TTC549 (cell line): ENCODE results near the gene TEX36.
"Not testable (repeated sequence)": the region's sequence is repeated elsewhere in the genome, so short reads cannot be mapped to it uniquely, and the experiment has no call there.

ENCODE experiments used
- FAIRE-seq: peaks from 2 replicates; lab custom pipeline; 2012; peaks lifted over from hg19 to GRCh38; lab: Jason Lieb, UNC

Gene TEX36, protein sequence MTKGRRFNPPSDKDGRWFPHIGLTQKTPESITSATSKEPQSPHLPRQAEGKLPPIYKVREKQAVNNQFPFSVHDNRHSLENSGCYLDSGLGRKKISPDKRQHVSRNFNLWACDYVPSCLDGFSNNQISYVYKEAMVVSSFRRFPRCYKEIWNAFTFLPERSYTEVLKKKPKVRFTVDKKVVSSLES

DNA sequence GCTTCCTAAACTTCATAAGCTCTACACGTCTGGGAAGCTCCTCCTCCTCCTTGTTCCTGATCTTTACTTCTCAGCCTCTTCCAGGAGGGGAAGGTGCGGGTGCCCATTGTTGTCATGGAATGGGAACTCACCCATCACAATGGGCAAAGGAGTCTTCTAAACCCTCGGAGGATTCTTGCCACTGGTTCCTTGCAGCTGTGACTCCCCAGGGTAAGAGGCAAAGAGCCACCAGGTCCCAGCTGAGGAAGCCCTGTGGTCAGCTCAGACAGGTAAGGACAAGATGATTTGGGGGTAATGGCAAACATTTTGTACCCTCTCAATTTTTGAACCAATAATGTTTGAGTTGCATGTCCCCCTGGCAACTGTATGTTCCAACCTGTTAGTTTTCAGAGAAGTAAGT, at the start of gene TEX36:
TEX36 (minus strand) TSS at position 101 of the 400 bp plus-strand sequence. CDS start 174 bp downstream, outside the sequence.
- no peak for FAIRE-seq

DNA sequence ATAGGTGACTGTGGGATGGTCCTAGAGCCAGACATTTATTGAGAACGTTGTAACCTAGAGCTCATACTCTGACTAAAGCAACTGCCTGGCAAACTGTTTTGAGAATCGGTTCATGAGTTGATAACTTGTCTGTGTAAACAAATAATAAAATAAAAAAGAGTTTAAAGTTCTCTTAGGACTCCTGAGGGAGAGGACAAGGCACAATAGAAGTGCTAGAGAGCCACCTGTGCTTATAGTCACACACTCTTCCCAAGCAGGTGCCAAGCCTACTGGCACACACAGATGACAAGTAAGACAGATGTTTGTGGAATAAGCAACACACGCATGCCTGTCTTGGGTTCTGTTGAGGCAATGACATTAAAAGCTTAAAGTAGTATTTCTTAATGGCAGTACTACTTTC, 44.5 kb upstream of the TEX36 start:
- FAIRE-seq: no peak

DNA sequence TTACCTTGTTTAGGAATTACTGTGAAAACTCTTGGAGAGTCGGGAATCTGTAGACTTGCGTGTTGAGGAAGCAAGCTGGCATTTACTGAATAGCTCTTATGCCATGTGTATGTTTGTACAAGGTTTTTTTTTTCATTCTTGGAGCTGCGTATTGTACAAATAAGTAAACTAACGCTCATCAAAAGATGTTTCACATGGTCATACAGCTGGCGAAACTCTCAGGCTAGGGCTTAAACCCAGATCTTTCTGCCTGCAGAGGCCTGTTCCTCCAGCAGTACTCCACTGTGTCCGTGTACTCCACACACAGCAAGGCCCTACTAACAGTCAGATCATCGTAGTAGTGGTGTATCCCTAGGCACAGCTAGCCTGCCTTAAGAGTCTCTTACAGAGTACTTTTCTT, 44.0 kb upstream of the TEX36 start:
- FAIRE-seq: no peak

DNA sequence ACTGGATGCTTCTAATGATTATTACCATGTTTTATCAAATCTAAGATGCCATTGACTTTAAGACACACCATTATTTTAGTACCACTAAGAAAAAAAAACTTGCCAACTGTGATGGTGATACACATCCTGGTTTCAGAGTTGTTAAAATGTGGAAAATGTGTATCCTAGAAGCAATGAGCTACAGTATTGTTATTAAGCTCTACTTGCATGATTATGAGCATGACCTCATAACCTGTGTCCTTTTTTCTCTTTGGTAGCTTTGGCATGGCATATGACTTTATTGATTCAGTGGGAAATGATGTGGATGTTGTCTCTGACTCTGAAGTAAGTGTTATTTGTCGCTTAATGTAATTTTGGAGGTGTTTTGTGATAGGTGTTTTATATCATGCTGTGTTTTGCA, 39.8 kb upstream of the TEX36 start:
- FAIRE-seq: no peak

DNA sequence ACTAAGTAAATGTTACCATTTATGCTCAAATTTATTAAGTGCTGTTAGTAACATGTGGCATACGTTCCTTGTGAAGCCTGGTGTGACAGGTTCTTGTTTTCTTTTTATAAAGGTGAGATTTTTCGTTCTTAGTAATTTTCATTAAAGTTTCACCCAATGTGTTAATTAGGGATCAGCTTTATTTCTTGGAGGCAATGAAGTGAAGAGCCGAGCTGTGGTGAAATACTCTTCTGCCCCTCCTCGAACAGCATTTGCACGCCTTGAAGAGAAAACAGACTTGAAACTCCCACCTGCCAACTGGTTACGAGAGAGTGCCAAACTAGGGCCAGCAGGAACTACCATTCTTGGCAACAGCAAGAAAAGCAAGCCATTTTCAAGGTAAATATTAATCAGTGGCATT, 38.1 kb upstream of the TEX36 start:
- FAIRE-seq: no peak

DNA sequence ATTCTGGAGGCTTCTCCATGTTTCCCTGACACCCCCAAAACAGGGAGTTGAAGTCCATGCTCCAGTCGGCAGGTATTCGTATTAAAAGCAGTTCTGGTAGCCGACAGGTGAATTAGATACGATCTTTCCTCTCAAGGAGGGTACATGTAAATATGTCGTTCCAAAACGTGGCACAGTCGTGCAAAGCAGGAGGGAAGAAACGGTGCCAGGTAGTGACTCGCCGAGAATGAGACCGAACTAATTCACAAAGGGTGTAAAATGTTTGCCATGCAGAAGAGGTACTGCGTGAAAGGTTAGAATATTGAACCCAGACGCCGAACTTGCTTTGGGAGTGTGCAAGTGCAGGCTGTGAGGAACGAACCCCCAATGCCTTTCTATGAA, 37.0 kb upstream of the TEX36 start:
- no peak for FAIRE-seq

DNA sequence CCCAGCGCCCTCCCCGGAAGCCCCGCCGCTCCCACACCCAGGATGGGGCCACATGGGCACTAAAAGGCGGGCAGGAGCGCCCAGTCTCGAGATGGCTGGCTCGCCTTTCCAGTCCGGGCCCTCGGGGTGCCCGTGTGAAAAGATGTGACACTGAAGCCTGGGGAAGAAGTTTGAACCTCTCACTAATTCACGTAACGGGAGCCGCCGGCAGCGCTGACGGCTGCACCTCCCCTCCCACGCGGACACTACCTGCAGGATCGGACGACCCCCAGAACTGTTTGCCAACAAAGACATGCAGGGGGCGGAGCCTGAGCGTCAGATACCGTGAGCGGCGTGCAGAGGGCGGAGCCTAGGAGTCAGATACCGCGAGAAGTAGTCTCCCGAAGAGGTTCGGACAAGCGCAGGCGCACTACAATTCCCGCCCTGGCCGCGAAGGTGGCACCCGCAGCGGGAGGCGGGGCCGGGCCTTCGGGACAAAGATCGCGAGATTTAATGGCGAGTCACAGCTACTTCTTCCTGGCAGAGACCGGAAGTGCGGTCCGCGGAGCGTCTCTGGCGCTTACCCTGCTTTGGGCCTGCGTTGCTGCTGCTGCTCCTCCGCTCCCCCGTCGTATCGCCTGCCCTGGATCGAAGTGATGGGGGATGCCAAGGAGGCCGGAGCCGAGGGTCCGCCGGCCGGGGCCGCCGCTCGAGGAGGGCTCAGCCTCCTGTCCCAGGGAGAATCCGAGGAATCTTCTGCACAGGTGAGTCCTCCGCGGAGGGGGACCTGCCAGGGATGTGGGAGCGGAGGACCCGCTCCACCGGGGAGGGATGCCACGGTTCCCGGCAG, 36.4 kb upstream of the TEX36 start, which contains the start of gene EDRF1:
EDRF1 (plus strand) TSS at position 537 of the 829 bp plus-strand sequence; CDS start at position 636, 99 bp downstream.
- FAIRE-seq: peak; percentile 91

DNA sequence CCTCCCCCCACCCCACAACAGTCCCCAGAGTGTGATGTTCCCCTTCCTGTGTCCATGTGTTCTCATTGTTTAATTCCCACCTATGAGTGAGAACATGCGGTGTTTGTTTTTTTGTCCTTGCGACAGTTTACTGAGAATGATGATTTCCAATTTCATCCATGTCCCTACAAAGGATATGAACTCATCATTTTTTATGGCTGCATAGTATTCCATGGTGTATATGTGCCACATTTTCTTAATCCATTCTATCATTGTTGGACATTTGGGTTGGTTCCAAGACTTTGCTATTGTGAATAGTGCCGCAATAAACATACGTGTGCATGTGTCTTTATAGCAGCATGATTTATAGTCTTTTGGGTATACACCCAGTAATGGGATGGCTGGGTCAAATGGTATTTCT, 31.8 kb upstream of the TEX36 start:
- FAIRE-seq: not testable (repeated sequence)

DNA sequence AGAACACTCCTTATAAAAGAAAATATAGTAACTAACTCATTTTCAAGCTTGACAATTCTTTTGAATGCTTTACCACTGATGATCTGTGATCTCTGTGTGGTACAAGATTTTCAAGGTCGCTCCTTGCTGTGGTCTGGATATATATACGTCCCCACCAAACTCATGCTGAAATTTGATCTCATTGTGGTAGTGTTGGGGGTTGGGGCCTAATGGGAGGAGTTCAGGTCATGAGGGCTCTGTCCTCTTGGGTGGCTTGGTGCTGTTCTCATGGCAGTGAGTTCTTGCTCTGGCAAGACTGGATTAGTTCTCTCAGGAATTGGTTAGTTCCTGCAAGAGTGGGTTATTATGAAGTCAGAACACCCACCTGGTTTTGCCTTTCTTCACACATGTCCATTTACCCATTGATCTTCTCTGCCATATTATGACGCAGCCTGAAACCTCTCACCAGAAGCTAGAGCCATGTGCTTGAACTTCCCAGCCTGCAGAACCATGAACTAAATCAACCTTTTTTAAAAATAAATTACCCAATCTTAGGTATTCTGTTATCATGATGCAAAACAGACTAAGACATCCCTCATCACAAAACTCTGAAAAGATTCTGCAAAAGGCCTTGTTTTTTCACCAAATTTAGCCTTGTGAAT, 28.3 kb upstream of the TEX36 start:
- no peak for FAIRE-seq

DNA sequence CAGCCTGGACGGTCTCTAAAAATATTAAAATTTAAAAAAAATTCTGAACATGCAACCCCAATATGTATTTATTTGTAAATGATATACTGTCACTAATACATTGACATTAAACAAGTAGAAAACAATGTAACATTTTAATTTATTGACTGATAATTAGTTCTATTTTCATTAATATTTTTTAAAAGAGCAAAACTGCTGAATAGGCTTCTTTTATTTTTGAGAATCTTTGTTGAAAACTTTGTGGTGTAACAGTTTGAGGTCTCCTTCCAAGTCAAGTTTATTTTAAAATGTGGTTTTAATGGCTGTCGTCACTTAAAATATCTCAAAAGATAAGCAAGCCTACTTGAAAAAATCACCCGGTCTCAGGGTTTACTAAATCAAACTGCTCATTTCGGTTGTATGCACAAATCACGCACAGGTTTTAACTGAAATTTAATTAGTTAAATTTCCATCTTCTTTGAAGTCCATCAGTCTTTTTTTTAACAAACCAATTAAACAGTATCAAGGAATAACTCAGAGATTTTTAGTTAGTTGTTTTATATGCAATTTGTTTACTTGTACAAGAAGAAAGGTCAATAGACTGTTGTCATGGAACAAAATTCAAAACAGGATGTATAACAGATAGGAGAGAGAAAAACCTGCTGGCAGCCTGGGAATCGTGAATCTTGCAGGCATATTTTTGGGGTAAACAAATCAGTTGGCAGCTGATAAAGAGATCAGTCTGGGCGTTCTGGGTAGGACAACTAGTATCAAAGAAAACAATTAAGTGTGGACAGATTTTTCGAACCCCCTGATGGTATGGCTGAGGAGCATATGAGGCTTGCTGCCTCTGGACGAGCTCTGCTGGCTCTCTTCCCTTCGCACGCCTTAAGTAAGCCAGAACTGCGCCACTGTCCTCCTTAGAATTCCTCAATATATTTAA, 26.9 kb upstream of the TEX36 start:
- FAIRE-seq: no peak

DNA sequence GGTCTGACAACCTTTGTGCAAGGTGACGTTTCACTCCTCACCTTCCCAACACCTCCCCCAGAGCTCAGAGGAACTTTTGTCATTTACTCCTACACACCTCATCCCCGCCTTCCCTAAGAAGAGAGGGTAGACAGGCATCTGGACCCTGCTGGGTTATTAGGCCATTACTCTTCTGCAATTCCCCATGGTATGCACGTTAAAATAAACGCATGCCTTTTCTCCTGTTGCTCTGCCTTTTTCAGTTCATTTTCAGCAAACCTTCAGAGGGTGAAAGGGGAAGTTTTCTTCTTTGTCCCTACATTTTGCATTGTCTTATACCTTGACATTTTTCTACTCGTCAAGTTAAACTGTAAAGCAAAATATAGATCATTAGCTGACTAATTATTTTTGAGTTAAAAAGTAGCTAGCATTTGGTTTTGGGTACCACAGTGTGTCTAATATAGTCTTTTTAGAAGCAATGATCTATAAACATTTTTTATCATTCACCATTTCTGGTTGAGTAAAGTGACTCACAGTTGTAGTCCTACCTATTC, 26.1 kb upstream of the TEX36 start:
- FAIRE-seq: no peak

DNA sequence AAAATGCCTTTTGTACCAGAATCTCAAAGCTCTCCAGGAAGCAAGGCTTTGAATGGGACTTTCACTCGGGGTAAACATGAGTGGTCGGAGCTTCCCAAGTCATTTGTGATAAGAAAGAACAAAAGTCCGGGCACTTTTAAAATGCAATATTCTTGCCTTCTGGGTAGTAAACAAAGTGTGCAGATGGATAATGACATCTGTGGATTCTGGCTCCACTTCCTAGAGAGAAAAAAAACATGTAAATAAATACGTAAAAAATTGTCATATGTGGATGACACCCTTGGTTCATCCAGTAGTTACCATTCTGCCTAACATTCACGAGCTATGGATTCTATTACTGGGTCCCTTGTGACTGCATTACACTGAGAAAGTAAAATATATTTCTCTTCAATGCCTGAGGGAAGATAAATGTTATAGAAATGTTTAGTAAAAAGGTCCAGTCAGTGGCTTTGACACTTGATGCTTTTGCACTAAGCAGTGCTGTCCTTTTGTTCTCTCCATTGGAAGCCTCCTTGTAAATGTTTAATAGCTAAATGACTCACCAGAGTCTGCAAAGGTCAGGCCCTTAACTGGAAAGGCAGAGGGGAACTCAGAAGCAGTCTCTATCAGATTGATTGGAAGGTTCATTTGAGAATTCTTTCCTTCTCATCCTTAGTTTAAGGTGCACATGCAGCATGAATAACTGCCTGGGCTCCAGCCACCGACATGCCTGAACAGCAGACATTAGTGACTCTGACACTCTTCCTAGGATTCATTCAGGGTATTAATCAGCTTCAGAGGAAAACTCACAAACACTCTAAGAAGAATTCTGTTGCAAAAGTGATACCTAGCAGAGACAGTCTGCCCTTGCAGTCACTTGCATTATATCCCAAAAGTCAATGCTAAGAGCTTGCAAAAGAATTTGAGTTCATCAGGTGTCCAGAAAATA, 24.8 kb upstream of the TEX36 start:
- FAIRE-seq: no peak

DNA sequence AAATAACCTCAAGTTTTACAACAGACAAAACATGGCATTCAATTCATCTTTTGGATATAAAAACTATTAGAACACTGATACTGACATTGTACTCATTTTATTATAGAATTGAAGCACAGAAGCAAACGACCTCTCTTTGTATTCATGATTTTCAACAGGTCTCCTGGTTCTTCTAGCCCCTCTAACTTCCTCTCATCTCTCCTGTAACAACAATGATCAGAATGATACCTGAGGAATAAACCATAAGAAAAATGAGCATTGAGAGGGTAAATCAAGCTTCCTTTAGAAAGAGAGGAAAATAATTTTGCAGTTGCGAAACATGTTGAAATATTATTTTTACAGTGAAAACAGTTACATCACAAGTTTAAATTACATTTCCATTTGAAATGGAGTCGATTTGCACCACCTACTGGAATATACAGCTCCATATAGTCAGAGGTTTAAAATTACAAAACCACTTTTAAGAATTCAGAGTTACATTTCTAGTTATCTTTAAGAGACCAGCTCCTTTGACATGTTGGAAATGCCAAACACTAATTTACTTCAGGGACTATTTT, 17.5 kb upstream of the TEX36 start:
- no peak for FAIRE-seq

DNA sequence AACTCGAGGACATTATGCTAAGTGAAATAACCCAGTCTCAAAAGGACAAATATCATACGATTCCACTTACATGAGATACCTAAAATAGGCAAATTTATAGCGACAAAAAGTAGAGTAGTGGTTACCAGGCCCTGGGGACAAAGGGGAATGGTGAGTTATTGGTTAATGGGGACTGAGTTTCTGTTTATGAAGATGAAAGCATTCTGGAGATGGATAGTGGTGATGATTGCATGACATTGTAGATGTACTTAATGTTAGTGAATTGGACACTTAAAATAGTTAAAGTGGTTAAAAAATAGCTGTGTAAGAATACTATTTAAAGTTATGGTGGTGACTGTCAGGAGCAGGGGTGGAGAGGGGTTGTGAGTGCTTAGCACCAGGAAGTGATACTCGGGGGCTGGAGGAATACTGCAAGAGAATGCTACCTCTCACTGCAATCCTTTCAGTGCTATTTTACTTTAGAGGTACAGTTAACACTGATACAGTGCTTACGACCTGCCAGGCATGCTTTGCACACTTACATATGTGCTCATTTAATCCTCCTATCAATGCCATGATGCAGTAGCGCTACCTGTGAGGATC, 16.7 kb upstream of the TEX36 start:
- FAIRE-seq: no peak

DNA sequence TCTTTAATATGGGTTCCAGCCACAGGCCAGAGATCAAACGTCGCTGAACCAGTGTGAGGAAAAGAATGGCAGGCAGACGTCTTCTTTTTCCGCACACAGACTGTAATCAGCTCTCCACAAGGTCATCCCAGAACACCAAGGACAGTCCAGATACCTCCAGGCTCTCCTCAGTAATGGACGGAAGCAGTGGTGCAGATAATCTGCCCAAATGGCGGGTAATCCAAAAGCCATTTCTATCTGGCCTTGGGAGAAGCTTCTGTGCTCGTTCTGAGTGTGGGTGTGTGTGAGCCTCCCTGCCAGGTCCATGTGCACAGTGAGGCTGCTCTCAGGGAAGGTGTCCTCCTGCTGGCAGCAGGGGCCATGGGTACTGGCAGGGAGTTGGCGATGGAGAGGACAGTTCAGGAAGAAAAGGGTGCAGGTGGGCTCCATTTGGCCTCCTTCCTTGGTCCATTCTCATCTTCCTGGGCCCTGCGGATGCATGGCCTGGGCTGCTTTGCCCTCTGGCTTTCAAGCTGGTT, 15.6 kb upstream of the TEX36 start:
- FAIRE-seq: no peak

DNA sequence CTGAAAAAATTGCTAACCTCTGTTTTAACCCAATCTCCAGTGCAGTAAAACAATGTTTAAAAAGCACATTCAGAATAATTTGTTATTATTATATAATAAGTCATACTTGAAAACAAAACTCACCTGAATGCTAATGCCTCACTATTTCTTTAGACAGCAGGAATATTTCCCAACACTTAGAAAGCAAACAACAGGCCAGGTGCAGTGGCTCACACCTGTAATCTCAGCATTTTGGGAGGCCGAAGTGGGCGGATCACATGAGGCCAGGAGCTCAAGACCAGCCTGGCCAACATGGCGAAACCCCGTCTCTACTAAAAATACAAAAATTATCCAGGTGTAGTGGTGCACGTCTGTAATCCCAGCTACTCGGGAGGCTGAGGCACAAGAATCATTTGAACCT, 13.9 kb upstream of the TEX36 start:
- not testable (repeated sequence) for FAIRE-seq

DNA sequence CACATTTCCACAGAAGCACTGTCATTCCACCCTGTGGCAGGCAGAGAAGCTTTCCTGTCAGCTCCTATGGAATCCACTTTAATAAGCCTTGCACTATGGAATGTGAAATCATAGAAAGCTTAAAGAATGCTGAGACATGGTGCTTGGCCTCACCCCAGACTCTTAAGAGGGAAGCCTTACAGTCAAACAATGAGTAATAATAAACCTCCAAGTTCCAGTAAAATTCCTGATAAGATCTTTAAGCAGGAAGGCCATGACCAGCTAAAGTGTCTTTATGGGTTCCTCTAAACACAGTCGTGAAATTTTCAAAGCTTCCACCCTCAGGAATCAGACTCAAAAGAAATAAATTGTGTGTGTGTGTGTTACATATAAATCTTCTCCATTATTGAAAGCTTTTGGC, 11.9 kb upstream of the TEX36 start:
- FAIRE-seq: no peak

DNA sequence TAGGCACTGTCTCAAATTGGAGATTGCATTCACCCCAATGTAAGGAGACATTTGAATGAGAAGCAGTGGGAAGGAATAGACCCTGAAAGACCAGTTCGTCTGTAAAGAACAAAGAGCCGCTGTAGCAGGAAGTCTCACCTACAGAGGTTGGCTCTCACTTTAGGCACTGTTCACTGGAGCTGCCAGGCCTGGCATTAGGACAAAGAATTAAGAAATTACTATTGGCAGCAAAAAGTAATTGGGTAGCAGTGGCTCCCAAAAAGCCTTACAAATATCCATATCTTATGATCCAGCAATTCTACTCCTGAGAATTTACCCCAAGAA, 10.5 kb upstream of the TEX36 start:
- FAIRE-seq: no peak

DNA sequence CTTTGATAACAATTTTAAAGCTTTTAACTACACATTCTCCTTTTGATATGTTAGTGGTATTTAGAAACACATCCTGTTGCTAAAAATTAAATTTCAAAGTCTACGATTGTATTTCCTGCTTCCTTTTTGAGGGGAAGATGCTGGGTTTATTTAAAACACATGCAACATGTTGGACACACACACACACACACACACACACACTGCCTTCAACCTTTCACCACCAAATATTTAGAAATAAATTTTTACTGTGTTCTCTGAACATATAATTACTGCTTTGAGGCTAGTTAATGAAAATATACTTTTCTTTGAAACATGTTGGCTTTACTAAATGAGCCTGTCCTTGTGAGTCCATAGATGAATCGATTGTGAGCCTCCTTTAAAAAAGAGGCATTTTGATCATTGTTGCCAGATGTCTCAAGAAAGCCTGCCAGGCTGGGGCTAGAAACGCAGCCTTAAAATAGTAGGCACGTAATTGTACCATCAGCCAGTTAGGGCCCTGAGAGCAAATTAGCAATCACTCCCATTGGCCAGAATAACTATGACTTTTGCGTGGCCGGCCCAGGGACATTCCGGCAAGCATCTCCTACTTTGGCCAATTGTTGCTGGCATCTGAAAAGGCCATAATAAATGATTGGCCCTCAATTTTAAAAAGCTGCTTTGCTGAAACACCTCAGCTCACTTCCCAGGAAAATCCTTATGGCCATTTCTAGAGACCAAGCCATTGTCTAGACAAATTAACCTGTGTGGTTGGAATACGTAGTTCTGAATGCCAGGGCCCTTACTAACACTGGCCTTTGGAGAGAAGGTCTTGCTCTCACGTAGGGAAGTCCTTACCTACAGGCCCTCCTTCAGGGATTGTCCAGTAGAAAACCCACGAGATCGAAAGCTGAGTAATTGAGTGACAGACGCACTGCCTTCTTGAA, 9.9 kb upstream of the TEX36 start:
- FAIRE-seq: no peak
